GM12891 (cell line): ENCODE results near the gene HPSE.
"Not testable (repeated sequence)": the region's sequence is repeated elsewhere in the genome, so short reads cannot be mapped to it uniquely, and the experiment has no call there.

ENCODE experiments used
- DNase-seq: peaks from one replicate; pipeline ENCODE4 v3.0.0; 2011; ENCODE audit warnings: low spot score; ENCODE audit not compliant: insufficient read length
- FAIRE-seq: peaks from 2 replicates; lab custom pipeline; 2011; peaks lifted over from hg19 to GRCh38; lab: Jason Lieb, UNC
- PAX5 ChIP-seq: IDR thresholded peaks from 2 replicates; pipeline ENCODE4 v1.6.1; 2011; ENCODE audit warnings: low read length, moderate library complexity, mild to moderate bottlenecking; ENCODE audit not compliant: insufficient read depth, severe bottlenecking
- POLR2A ChIP-seq: IDR thresholded peaks from 2 replicates; pipeline ENCODE4 v1.6.1; 2011; ENCODE audit warnings: low read depth, low read length, control low read depth
- POLR2AphosphoS5 ChIP-seq: IDR thresholded peaks from 2 replicates; pipeline ENCODE4 v1.6.1; 2011; ENCODE audit warnings: low read depth, low read length, control low read depth
- POU2F2 ChIP-seq: IDR thresholded peaks from 2 replicates; pipeline ENCODE4 v1.6.1; 2011; ENCODE audit warnings: low read depth, mild to moderate bottlenecking, control low read depth, low read length, moderate library complexity
- SPI1 ChIP-seq: IDR thresholded peaks from 2 replicates; pipeline ENCODE4 v1.6.1; 2011; ENCODE audit warnings: low read depth, low read length, control low read depth
- TAF1 ChIP-seq: IDR thresholded peaks from 2 replicates; pipeline ENCODE4 v1.6.1; 2011; ENCODE audit warnings: low read depth, low read length, control low read depth

HPSE gene

GRCh38 chr4:83318666-83319065, 16.0 kb downstream of the HPSE start:
- no peak for FAIRE-seq
- DNase-seq, result no peak
- TF ChIP-seq POLR2A, result no peak
- no peak for TF ChIP-seq POU2F2
- TF ChIP-seq TAF1, result no peak
- TF ChIP-seq PAX5, result no peak
- TF ChIP-seq SPI1, result no peak
- TF ChIP-seq POLR2AphosphoS5, result no peak

DNA sequence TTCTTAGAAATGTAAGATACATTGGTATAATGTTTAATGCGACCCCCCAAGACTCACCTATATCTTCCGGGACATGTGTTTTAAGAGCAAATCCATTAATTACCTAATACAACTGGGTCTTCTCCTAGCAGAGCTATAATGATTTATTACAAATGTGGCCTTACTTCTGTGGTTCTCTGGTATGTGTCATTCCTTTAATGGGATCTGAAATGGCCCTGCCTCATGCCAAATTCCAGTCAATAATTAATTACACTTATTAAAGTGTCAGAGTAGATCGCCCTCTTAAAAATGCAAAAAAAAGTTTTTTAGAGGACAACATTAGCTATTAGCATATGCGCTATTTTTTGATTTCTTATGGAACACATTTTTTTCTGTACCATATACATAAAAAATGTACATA, 17.0 kb downstream of the HPSE start:
- FAIRE-seq (no peak), DNase-seq (no peak)
- no peak for TF ChIP-seq TAF1
- no peak for TF ChIP-seq POLR2A
- no peak for TF ChIP-seq PAX5
- no peak for TF ChIP-seq POU2F2

- no peak for DNase-seq
- FAIRE-seq, result no peak
- TF ChIP-seq PAX5 (no peak), POLR2A (no peak), POLR2AphosphoS5 (no peak), TAF1 (no peak), POU2F2 (no peak), SPI1 (no peak)
These were observed 18.0 kb downstream of the HPSE start for GRCh38 chr4:83316459-83317165.

GRCh38 chr4:83315341-83315870, 19.2 kb downstream of the HPSE start:
- DNase-seq (no peak), FAIRE-seq (no peak)
- TF ChIP-seq SPI1 (no peak), TAF1 (no peak), POLR2A (no peak), POLR2AphosphoS5 (no peak), POU2F2 (no peak), PAX5 (no peak)

DNA sequence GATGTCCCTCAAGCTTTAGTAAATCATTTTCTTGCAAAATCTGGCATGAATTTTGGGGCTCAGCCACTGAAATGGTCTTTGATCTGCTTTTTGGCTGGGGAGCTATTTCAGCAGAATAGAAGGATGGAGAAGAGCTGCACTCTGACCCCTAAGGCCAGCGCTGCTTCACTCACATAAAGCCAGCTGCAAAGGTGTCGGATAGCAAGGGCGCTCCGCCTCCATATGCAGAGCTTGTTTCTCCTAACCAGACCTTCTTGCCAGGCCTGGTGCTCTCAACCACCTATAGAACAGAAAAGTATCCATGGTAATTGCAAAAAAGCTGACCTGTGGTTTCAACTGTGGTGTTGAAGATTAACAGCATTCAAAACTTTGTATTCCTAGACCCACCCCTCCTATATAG, 26.0 kb downstream of the HPSE start:
- TF ChIP-seq SPI1 (no peak), TAF1 (no peak), POU2F2 (no peak), POLR2AphosphoS5 (no peak), PAX5 (no peak), POLR2A (no peak)
- FAIRE-seq (no peak), DNase-seq (no peak)

GRCh38 chr4:83307920-83308319, 26.7 kb downstream of the HPSE start:
- no peak for FAIRE-seq
- DNase-seq, result no peak
- TF ChIP-seq POLR2AphosphoS5 (no peak), TAF1 (no peak), POU2F2 (no peak), POLR2A (no peak), PAX5 (no peak), SPI1 (no peak)

DNA sequence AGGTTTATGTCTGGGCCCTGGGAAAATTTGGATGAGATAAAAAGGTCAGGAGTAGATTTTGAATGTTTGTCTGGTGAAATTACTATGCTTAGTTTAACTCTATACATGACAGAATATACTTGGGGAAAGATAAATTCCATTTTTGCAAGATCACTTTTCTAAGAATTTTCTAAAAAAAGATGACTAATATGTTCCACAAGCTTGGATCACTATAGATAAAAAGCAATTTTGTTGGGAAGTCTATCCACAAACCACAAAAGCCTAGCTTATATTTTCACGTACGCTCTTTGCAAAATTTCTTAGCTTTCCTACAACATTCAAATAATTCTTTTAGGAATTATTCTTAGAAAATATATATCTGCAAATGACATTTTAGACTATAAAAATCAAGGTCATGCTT, 29.5 kb downstream of the HPSE start:
- no peak for FAIRE-seq
- TF ChIP-seq SPI1 (no peak), PAX5 (no peak), POU2F2 (no peak), TAF1 (no peak), POLR2A (no peak), POLR2AphosphoS5 (no peak)
- DNase-seq, result no peak

DNA sequence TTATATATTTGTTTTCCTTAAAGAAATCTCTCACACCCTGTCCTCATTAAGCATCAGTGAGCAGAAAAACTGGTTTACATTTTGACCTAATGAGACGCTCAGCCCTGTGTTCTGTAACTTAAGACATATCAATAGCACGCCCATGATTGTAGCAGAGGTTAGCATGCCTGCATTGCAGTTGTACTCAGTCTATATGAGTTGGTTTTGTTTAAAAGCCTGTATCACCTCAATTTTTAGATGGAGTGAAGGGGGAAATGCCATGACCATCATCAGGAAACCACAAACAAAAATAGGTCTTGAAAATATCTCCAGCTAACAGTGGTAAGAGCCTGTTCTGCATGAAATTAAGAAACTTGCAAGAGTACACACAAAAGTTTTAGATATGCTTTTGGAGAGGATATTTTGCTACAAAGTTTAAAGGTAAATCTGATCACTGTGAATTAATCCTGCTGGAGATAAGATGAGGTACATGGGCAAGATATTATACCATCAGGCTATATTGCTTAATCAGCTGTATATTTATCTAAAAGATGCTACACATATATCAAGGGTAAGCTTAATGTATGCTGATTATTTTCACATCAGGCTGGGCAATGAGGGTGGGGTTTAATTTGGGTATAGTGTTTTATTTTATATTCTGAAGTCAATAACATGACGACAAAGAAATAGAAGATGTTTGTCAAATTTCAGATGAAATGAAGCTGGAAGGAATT, 36.9 kb downstream of the HPSE start:
- peak; percentile 75 for FAIRE-seq
- no peak for DNase-seq
- no peak for TF ChIP-seq PAX5
- TF ChIP-seq POU2F2, result no peak

GRCh38 chr4:83293305-83294046, 41.2 kb downstream of the HPSE start:
- no peak for DNase-seq
- no peak for TF ChIP-seq SPI1
- no peak for TF ChIP-seq POLR2AphosphoS5
- no peak for TF ChIP-seq PAX5
- no peak for TF ChIP-seq POLR2A
- TF ChIP-seq TAF1, result no peak
- no peak for FAIRE-seq

DNA sequence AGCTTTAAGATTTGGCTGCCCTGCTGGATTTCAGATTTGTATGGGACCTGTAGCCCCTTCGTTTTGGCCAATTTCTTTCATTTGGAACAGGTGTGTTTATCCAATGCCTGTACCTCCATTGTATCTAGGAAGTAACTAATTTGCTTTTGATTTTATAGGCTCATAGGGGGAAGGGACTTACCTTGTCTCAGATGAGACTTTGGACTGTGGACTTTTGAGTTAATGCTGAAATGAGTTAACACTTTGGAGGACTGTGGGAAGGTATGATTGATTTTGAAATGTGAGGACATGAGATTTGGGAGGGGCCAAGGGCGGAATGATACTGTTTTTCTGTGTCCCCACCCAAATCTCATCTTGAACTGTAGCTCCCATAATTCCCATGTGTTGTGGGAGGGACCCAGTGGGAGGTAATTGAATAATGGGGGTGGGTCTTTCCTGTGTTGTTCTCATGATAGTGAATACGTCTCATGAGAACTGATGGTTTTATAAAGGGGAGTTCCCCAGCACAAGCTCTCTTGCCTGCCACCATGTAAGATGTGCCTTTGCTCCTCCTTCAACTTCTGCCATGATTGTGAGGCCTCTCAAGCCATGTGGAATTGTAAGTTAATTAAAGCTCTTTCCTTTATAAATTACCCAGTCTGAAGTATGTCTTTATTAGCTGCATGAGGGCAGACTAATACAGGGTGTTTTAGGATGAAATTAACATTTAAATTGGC, 44.4 kb downstream of the HPSE start:
- not testable (repeated sequence) for DNase-seq, FAIRE-seq

DNA sequence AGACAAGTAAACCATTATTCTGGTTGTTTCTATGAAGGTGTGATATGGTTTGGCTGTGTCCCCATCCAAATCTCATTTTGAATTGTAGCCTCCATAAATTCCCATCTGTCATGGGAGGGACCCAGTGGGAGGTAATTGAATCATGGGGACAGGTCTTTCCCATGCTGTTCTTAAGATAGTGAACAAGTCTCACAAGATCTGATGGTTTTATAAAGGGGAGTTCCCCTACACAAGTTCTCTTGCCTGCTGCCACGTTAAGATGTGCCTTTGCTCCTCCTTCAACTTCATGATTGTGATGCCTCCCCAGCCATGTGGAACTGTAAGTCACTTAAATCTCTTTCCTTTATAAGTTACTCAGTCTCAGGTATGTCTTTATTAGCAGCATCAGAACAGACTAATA, 46.3 kb downstream of the HPSE start:
- FAIRE-seq, result not testable (repeated sequence)

More for the DNA sequence above, 46.3 kb downstream of the HPSE start:
- DNase-seq, result not testable (repeated sequence)
